Panc1 (cell line): Measurements from ENCODE around the gene COG3.

Experiments
- CTCF ChIP-seq: fragments of 450-650 bp; IDR thresholded peaks from 2 replicates; pipeline ENCODE4 v1.5.1; 2017; ENCODE audit warnings: mild to moderate bottlenecking
- REST ChIP-seq, 2 experiments: IDR thresholded peaks; 2 replicates each; pipeline ENCODE4 v1.6.1; 2011 to 2012; ENCODE audit warnings: low read depth in 2 of 2, control low read depth in 1 of 2, low read length in 1 of 2, mild to moderate bottlenecking in 1 of 2, moderate library complexity in 1 of 2; ENCODE audit not compliant: insufficient read depth in 1 of 2
- SIN3A ChIP-seq: IDR thresholded peaks from 2 replicates; pipeline ENCODE4 v1.6.1; 2012; ENCODE audit warnings: low read depth, mild to moderate bottlenecking, low read length, moderate library complexity, borderline replicate concordance; ENCODE audit not compliant: insufficient read depth

GRCh38 chr13:45451282-45451681, 13.5 kb upstream of the COG3 start:
- TF ChIP-seq CTCF: no peak
- no peak for TF ChIP-seq SIN3A
- no peak for TF ChIP-seq REST (IDR thresholded peaks at IDR 0.05; ENCODE audit: insufficient read depth in 1 of 2, low read depth in 2 of 2, low read length in 1 of 2)
